SK-N-SH (cell line): ENCODE data around the gene IFITM1. TPM values are rescaled to one million over a fixed set of nuclear protein-coding genes. Genes with fewer than 3 reads are reported as not detected.

Experiments used
- CTCF ChIA-PET: fragments of 300-600, 350-600 bp; formaldehyde crosslinking; extraction: SDS; loops from one replicate; lab custom pipeline; 2021; lab: Yijun Ruan, JAX
- POLR2A ChIA-PET: fragments of 350-600 bp; sonication (Branson Sonifier 250); formaldehyde crosslinking; extraction: SDS; loops from one replicate; lab custom pipeline; 2020; ENCODE audit warnings: antibody characterized with exemption, inconsistent platforms; lab: Yijun Ruan, JAX
- DNase-seq: peaks from one replicate; pipeline ENCODE4 v3.0.0; 2012
- H2AFZ ChIP-seq: fragments of 200-600 bp; sonication (generic); 2 replicates; pipeline ENCODE4 v1.8.1; 2016; ENCODE audit warnings: antibody characterized with exemption, mild to moderate bottlenecking, low read depth
- H3F3A ChIP-seq: fragments of 200-600 bp; sonication (generic); replicated peaks from 2 replicates; pipeline ENCODE3; 2016; ENCODE audit warnings: antibody characterized with exemption, mild to moderate bottlenecking; ENCODE audit not compliant: insufficient read depth
- H3K27ac ChIP-seq, 2 experiments: fragments of 200-500 bp in 1 of 2; fragments of 200-600 bp in 1 of 2; sonication (Bioruptor generic) in 1 of 2; sonication (generic), shearing (Covaris generic) in 1 of 2; 2 replicates each; pipeline versions ENCODE4 v1.5.1 to v1.6.1; 2014 to 2016; ENCODE audit warnings: low read depth in 2 of 2, inconsistent platforms in 1 of 2, low read length in 1 of 2, mild to moderate bottlenecking in 1 of 2, mixed read lengths in 1 of 2
- H3K27me3 ChIP-seq: fragments of 200-600 bp; sonication (generic), shearing (Covaris generic); 2 replicates; pipeline ENCODE4 v1.6.1; 2016; ENCODE audit warnings: mixed run types; ENCODE audit not compliant: insufficient read depth
- H3K36me3 ChIP-seq, 2 experiments: fragments of 200-500 bp in 1 of 2; fragments of 200-600 bp in 1 of 2; sonication (Bioruptor generic) in 1 of 2; sonication (generic) in 1 of 2; replicated peaks in 1 of 2; 2 replicates each; pipeline versions ENCODE3 to v1.5.1; 2014 to 2016; ENCODE audit warnings: low read length in 1 of 2, mild to moderate bottlenecking in 1 of 2; ENCODE audit not compliant: insufficient read depth in 2 of 2, control insufficient read depth in 1 of 2
- H3K4me1 ChIP-seq, 2 experiments: fragments of 200-500 bp in 1 of 2; fragments of 200-600 bp in 1 of 2; sonication (Bioruptor generic) in 1 of 2; sonication (generic), shearing (Covaris generic) in 1 of 2; 2 replicates each; pipeline versions ENCODE4 v1.5.1 to v1.6.1; 2014 to 2016; ENCODE audit warnings: low read depth in 1 of 2, low read length in 1 of 2, mixed run types in 1 of 2; ENCODE audit not compliant: insufficient read depth in 2 of 2, control insufficient read depth in 1 of 2
- H3K4me2 ChIP-seq: fragments of 200-600 bp; sonication (generic), shearing (Covaris generic); 2 replicates; pipeline ENCODE4 v1.6.1; 2017; ENCODE audit warnings: mixed run types
- H3K4me3 ChIP-seq, 2 experiments: fragments of 200-500 bp in 1 of 2; fragments of 200-600 bp in 1 of 2; sonication (Bioruptor generic) in 1 of 2; sonication (generic), shearing (Covaris generic) in 1 of 2; 2 replicates each; pipeline versions ENCODE4 v1.5.1 to v1.8.1; 2014 to 2016; ENCODE audit warnings: low read depth in 2 of 2, inconsistent platforms in 1 of 2, low read length in 1 of 2, mild to moderate bottlenecking in 1 of 2, mixed read lengths in 1 of 2, moderate library complexity in 1 of 2
- H3K79me2 ChIP-seq: fragments of 200-600 bp; sonication (generic); 2 replicates; pipeline ENCODE4 v1.8.1; 2017; ENCODE audit warnings: mild to moderate bottlenecking; ENCODE audit not compliant: insufficient read depth
- H3K9ac ChIP-seq: fragments of 200-600 bp; sonication (generic); 2 replicates; pipeline ENCODE4 v1.6.1; 2017; ENCODE audit warnings: mixed run types
- H3K9me2 ChIP-seq: fragments of 200-600 bp; sonication (generic); 2 replicates; pipeline ENCODE4 v1.6.1; 2017; ENCODE audit warnings: mixed run types
- H3K9me3 ChIP-seq: fragments of 200-600 bp; sonication (generic); 2 replicates; pipeline ENCODE4 v1.6.1; 2017; ENCODE audit warnings: mixed run types, mild to moderate bottlenecking, moderate library complexity
- H4K20me1 ChIP-seq: fragments of 200-600 bp; sonication (generic); 2 replicates; pipeline ENCODE4 v1.6.1; 2017; ENCODE audit warnings: mild to moderate bottlenecking, mixed run types; ENCODE audit not compliant: insufficient read depth
- CHD2 ChIP-seq: fragments of 150-350 bp; IDR thresholded peaks from 2 replicates; pipeline ENCODE4 v1.6.1; 2018; ENCODE audit warnings: low read length; ENCODE audit not compliant: partially characterized antibody
- CTCF ChIP-seq: fragments of 200-600 bp; sonication (generic); IDR thresholded peaks from 2 replicates; pipeline ENCODE4 v1.6.1; 2017; ENCODE audit warnings: antibody characterized with exemption, mild to moderate bottlenecking, moderate library complexity
- EZH2phosphoT487 ChIP-seq: fragments of 200-600 bp; sonication (generic); IDR thresholded peaks from 2 replicates; pipeline ENCODE4 v1.6.1; 2017; ENCODE audit warnings: low read depth, mixed run types, mild to moderate bottlenecking, antibody characterized with exemption, moderate library complexity, borderline replicate concordance
- GATA2 ChIP-seq: sonication (generic); formaldehyde crosslinking; IDR thresholded peaks from 2 replicates; pipeline ENCODE4 v1.5.0; 2020; ENCODE audit warnings: mild to moderate bottlenecking, missing genetic modification reagents
- NFIC ChIP-seq: IDR thresholded peaks from 2 replicates; pipeline ENCODE4 v1.4.0; 2012; ENCODE audit warnings: borderline replicate concordance
- NRF1 ChIP-seq: IDR thresholded peaks from 2 replicates; pipeline ENCODE4 v1.6.1; 2012; ENCODE audit warnings: low read depth, mild to moderate bottlenecking, low read length
- PBX3 ChIP-seq: IDR thresholded peaks from 2 replicates; pipeline ENCODE4; 2012
- RAD21 ChIP-seq: IDR thresholded peaks from 2 replicates; pipeline ENCODE4 v1.6.1; 2012; ENCODE audit warnings: mild to moderate bottlenecking, low read length
- RCOR1 ChIP-seq: fragments of 150-350 bp; IDR thresholded peaks from 2 replicates; pipeline ENCODE4 v1.6.1; 2017; ENCODE audit warnings: antibody characterized with exemption, low read length
- RXRA ChIP-seq: IDR thresholded peaks from 2 replicates; pipeline ENCODE4 v1.4.0; 2012; ENCODE audit warnings: low read depth, mild to moderate bottlenecking, borderline replicate concordance
- SMC3 ChIP-seq: IDR thresholded peaks from 2 replicates; pipeline ENCODE4 v1.6.1; 2012; ENCODE audit warnings: low read depth, low read length, improper control_type of control experiment
- TAF1 ChIP-seq: IDR thresholded peaks from 2 replicates; pipeline ENCODE4 v1.6.1; 2012; ENCODE audit warnings: low read depth, mild to moderate bottlenecking, low read length, moderate library complexity, borderline replicate concordance
- TEAD4 ChIP-seq: IDR thresholded peaks from 2 replicates; pipeline ENCODE4 v1.4.0; 2012; ENCODE audit warnings: mild to moderate bottlenecking, borderline replicate concordance; ENCODE audit not compliant: insufficient read depth
- WGBS: methylation state at CpG from one replicate; pipeline ENCODE4 v1.1.6; 2017; ENCODE audit warnings: low lambda C conversion rate; 5-methylcytosine and 5-hydroxymethylcytosine counted together
- polyA plus RNA-seq, 3 experiments: library from polyadenylated mRNA; depleted of rRNA; stranded (reverse); fragments of >200 nt; gene quantifications; 2 replicates each; pipeline ENCODE4 v1.2.3, GENCODE V29; 2012

IFITM1 gene
- polyA plus RNA-seq, 1 of the 3 experiments (the other 2 are of a cell fraction) = 19.4 TPM

- Histone ChIP-seq H3K79me2 (no peaks in the 10 kb centered on the region), H3K9me2 (no peaks in the 10 kb centered on the region), H3K4me3 (no peak overlapping the region), H3K36me3 (no peaks in the 10 kb centered on the region), H3K27ac (no peak overlapping the region), H3K4me1 (peaks cover 0 to 6% of the 10 kb centered on the region in 2 experiments; a peak in 1 of 4 replicates), H3K27me3 (peaks cover 9% of the 10 kb centered on the region; the same call in 1 of the 2 replicates), H2AFZ (no peak overlapping the region), H3K9me3 (peaks cover 4% of the 10 kb centered on the region), H3F3A (no peaks in the 10 kb centered on the region), H4K20me1 (no peaks in the 10 kb centered on the region), H3K9ac (no peak overlapping the region), H3K4me2 (no peak overlapping the region)
- DNase-seq = no peak
- POLR2A ChIA-PET = no interaction called here
- 47% methylated on average over 16 of the region's 22 CpGs for WGBS
- CTCF ChIA-PET = no interaction called here
- TF ChIP-seq RXRA (no peak), TAF1 (no peak), CTCF (no peak), EZH2phosphoT487 (no peak), NFIC (no peak), TEAD4 (no peak), RAD21 (no peak)
Observed at GRCh38 chr11:272195-272930, 41.5 kb upstream of the IFITM1 start.

GRCh38 chr11:272931-273198 is 41.0 kb upstream of the IFITM1 start:
- Histone ChIP-seq H3K9me3 (peaks cover 4% of the 10 kb centered on the region), H3K4me1 (peaks cover 0 to 2% of the 10 kb centered on the region in 2 experiments; a peak in 1 of 4 replicates), H3K27ac (no peak overlapping the region)
- DNase-seq = no peak
- TF ChIP-seq NRF1 (no peak), PBX3 (no peak), SMC3 (no peak), CHD2 (no peak), RCOR1 (no peak), GATA2 (no peak)
- TF ChIP-seq, all 33 proteins: peak for 0
- no peaks in the 10 kb centered on the region for H3F3A ChIP-seq
- H3K9me2 ChIP-seq = no peaks in the 10 kb centered on the region
- no peak overlapping the region for H3K9ac ChIP-seq
- no peak overlapping the region for H3K4me3 ChIP-seq
- no peaks in the 10 kb centered on the region for H3K36me3 ChIP-seq
- no peaks in the 10 kb centered on the region for H4K20me1 ChIP-seq
- H3K79me2 ChIP-seq = no peaks in the 10 kb centered on the region
- WGBS = 49% methylated on average over 6 of the region's 6 CpGs
- no peak overlapping the region for H3K4me2 ChIP-seq
- ChIA-PET POLR2A (no interaction called here), CTCF (no interaction called here)
- H2AFZ ChIP-seq = no peak overlapping the region
- H3K27me3 ChIP-seq = peaks cover 14% of the 10 kb centered on the region; the same call in 1 of the 2 replicates
